GF-D8 (cell line): ENCODE measurements around the gene C2CD4B.

Experiments used
- DNase-seq: peaks from one replicate; lab custom pipeline; 2025; lab: John Stamatoyannopoulos, UW

C2CD4B gene

GRCh38 chr15:62147551-62147950 lies 17.5 kb downstream of the C2CD4B start:
- no peak for DNase-seq

- DNase-seq, result no peak
Observed at GRCh38 chr15:62147149-62147548, 17.9 kb downstream of the C2CD4B start.

GRCh38 chr15:62145015-62145735 lies 19.9 kb downstream of the C2CD4B start:
- DNase-seq, result no peak

- no peak for DNase-seq
Observed at GRCh38 chr15:62142736-62143135, 22.3 kb downstream of the C2CD4B start.

- no peak for DNase-seq
Observed at GRCh38 chr15:62141643-62142588, 23.2 kb downstream of the C2CD4B start.

- DNase-seq, result no peak
Observed at GRCh38 chr15:62141200-62141599, 23.9 kb downstream of the C2CD4B start.

- no peak for DNase-seq
Observed at GRCh38 chr15:62138124-62138523, 27.0 kb downstream of the C2CD4B start.

- no peak for DNase-seq
Observed at GRCh38 chr15:62136911-62137865, 27.9 kb downstream of the C2CD4B start.

GRCh38 chr15:62135532-62136134 lies 29.5 kb downstream of the C2CD4B start:
- DNase-seq, result no peak

- DNase-seq, result no peak
Observed at GRCh38 chr15:62133141-62133540, 31.9 kb downstream of the C2CD4B start.

GRCh38 chr15:62128916-62129315 lies 36.2 kb downstream of the C2CD4B start:
- no peak for DNase-seq

- DNase-seq, result no peak
Observed at GRCh38 chr15:62126364-62126763, 38.7 kb downstream of the C2CD4B start.

GRCh38 chr15:62125773-62126172 lies 39.3 kb downstream of the C2CD4B start:
- DNase-seq, result no peak

GRCh38 chr15:62124973-62125303 lies 40.1 kb downstream of the C2CD4B start:
- no peak for DNase-seq

- DNase-seq, result no peak
Observed at GRCh38 chr15:62124176-62124972, 40.7 kb downstream of the C2CD4B start.

GRCh38 chr15:62122249-62122648 lies 42.8 kb downstream of the C2CD4B start:
- DNase-seq, result no peak

GRCh38 chr15:62121273-62122015 lies 43.6 kb downstream of the C2CD4B start:
- DNase-seq, result no peak

- no peak for DNase-seq
Observed at GRCh38 chr15:62120776-62121175, 44.3 kb downstream of the C2CD4B start.

GRCh38 chr15:62119874-62120273 lies 45.2 kb downstream of the C2CD4B start:
- no peak for DNase-seq

GRCh38 chr15:62119227-62119864 lies 45.7 kb downstream of the C2CD4B start:
- DNase-seq, result no peak
